ENCODE data around the gene SLC40A1.

DNA sequence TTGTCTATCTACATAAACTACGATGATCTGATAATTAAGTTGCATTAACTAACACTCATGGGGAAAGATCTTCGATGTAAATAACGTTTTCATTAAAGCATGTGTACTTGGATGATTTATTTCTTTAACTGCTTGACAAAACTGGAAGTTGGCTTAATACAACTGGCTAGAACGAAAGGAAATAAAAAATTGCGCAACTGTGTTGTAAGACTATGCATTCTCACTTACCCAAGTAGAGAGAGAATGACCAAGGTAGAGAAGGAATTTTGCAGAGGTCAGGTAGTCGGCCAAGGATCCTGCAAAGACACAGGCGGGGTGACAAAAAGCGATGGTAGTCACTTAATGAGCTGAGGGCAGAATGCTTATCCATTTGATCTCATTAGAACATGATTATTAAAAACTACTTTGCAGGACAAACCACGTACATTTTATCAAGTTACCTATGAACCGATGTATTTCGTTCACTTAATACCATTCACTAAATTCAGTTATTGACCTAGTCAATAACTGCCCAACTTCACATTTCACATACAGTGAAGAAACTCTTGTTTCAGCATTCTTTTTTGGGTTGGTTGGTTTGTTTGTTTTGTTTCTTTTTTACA, 900 bp downstream of the SLC40A1 start:
- TF ChIP-seq CTCF (IDR thresholded peaks at IDR 0.05) (no peak), POLR2A (IDR thresholded peaks at IDR 0.05) (no peak)
